Measurements from ENCODE around the gene ABR.

DNA sequence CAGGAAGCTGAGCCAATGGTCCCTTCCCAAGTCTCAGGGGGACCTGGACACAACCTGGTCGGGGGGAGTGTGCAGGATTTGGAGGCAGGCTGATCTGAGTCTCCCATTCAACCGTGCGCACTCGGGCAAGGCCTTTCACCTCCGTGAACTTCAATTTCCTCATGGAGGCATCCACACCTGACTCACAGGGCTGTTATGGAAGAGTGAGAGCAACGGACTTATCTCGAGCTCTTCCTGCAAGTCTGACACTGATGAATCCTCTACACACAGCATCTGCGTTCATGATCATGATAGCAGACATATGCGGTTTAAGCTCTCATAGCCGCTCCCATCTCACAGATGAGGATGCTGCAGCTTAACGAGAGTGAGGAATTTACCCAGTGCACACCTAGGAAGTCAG is 161.2 kb downstream of the ABR start:
- TF ChIP-seq, protein P1, sequence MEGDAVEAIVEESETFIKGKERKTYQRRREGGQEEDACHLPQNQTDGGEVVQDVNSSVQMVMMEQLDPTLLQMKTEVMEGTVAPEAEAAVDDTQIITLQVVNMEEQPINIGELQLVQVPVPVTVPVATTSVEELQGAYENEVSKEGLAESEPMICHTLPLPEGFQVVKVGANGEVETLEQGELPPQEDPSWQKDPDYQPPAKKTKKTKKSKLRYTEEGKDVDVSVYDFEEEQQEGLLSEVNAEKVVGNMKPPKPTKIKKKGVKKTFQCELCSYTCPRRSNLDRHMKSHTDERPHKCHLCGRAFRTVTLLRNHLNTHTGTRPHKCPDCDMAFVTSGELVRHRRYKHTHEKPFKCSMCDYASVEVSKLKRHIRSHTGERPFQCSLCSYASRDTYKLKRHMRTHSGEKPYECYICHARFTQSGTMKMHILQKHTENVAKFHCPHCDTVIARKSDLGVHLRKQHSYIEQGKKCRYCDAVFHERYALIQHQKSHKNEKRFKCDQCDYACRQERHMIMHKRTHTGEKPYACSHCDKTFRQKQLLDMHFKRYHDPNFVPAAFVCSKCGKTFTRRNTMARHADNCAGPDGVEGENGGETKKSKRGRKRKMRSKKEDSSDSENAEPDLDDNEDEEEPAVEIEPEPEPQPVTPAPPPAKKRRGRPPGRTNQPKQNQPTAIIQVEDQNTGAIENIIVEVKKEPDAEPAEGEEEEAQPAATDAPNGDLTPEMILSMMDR (IDR thresholded peaks at IDR 0.05): no peak
- no peak for TF ChIP-seq EP300 (IDR thresholded peaks at IDR 0.05)
